ENCODE data around the gene CATSPERB. TPM values are rescaled to one million over a fixed set of nuclear protein-coding genes. Genes with fewer than 3 reads are reported as not detected.
"Not testable (repeated sequence)": the region's sequence is repeated elsewhere in the genome, so short reads cannot be mapped to it uniquely, and the experiment has no call there.

The CATSPERB gene
- total RNA-seq, 1 donor from 2014 or later, result 2.5 TPM

DNA sequence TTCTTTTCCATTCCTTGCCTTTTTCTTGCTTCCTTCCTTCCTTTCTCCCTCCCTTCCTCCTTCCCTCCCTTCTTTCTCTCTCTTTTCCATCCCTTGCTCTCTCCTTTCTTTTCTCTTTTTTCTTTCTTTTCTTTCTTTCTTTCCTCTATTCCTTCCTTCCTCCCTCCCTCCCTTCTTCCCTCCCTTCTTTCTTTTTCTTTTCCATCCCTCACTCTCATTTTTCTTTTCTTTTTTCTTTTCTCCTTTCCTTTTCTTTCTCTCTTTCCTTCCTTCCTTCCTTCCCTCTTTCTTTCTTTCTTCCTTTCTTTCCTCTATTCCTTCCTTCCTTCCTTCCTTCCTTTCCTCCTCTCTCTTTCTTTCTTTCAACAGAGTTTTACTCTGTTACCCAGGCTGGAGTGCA lies 186.7 kb downstream of the CATSPERB start:
- H3K36me3 Mint-ChIP-seq, result no peaks in the 10 kb centered on the region
- no peaks in the 10 kb centered on the region for H3K27me3 Mint-ChIP-seq
- no peak for DNase-seq (ENCODE audit: extremely low spot score, unreplicated experiment)
- no peaks in the 10 kb centered on the region for H3K4me1 Mint-ChIP-seq (ENCODE audit: unreplicated experiment)
- TF ChIP-seq, protein P1, sequence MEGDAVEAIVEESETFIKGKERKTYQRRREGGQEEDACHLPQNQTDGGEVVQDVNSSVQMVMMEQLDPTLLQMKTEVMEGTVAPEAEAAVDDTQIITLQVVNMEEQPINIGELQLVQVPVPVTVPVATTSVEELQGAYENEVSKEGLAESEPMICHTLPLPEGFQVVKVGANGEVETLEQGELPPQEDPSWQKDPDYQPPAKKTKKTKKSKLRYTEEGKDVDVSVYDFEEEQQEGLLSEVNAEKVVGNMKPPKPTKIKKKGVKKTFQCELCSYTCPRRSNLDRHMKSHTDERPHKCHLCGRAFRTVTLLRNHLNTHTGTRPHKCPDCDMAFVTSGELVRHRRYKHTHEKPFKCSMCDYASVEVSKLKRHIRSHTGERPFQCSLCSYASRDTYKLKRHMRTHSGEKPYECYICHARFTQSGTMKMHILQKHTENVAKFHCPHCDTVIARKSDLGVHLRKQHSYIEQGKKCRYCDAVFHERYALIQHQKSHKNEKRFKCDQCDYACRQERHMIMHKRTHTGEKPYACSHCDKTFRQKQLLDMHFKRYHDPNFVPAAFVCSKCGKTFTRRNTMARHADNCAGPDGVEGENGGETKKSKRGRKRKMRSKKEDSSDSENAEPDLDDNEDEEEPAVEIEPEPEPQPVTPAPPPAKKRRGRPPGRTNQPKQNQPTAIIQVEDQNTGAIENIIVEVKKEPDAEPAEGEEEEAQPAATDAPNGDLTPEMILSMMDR (conservative IDR thresholded peaks at IDR 0.05), result no peak
- peaks cover 8% of the 10 kb centered on the region for H3K9me3 Mint-ChIP-seq
- H3K27ac Mint-ChIP-seq, result no peak overlapping the region
- no peak overlapping the region for H3K4me3 Mint-ChIP-seq

DNA sequence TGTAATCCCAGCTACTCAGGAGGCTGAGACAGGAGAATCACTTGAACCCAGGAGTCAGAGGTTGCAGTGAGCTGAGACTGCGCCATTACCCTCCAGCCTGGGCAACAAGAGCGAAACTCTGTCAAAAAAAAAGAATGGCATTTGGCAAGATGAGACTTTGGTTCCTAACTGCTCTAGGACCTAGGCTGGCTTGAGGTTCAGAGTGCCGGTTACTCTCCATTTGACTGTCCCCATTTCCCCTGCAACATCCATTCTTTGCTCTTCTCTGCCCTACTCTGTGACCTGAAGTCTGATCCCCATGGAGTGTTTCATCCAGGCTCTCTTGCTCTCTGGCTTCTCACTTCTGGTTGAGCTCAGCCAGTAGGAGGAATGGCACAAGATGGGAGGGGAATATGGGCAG lies 195.6 kb downstream of the CATSPERB start:
- Mint-ChIP-seq H3K36me3 (no peaks in the 10 kb centered on the region), H3K9me3 (no peaks in the 10 kb centered on the region), H3K4me3 (no peak overlapping the region), H3K4me1 (ENCODE audit: unreplicated experiment) (no peaks in the 10 kb centered on the region), H3K27me3 (peaks cover 3% of the 10 kb centered on the region), H3K27ac (no peak overlapping the region)
- DNase-seq (ENCODE audit: extremely low spot score, unreplicated experiment), result no peak
- TF ChIP-seq, protein P1 (conservative IDR thresholded peaks at IDR 0.05), result no peak

DNA sequence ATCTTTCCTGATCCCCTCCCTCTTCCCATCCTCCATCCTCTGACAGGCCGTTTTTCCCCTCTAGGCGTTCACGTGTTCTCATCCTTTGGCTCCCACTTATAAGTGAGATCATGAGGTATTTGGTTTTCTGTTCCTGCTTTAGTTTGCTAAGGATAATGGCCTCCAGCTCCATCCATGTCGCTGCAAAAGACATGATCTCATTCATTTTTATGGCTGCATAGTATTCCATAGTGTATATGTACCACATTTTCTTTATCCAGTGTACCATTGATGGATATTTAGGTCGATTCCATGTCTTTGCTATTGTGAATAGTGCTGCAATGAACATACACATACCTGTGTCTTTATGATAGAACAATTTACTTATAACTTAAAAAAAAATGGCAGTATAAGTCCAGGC lies 197.8 kb downstream of the CATSPERB start:
- H3K27ac Mint-ChIP-seq; H3K9me3 Mint-ChIP-seq; DNase-seq (ENCODE audit: extremely low spot score, unreplicated experiment); H3K36me3 Mint-ChIP-seq; H3K4me1 Mint-ChIP-seq (ENCODE audit: unreplicated experiment); H3K4me3 Mint-ChIP-seq; H3K27me3 Mint-ChIP-seq: not testable (repeated sequence)

DNA sequence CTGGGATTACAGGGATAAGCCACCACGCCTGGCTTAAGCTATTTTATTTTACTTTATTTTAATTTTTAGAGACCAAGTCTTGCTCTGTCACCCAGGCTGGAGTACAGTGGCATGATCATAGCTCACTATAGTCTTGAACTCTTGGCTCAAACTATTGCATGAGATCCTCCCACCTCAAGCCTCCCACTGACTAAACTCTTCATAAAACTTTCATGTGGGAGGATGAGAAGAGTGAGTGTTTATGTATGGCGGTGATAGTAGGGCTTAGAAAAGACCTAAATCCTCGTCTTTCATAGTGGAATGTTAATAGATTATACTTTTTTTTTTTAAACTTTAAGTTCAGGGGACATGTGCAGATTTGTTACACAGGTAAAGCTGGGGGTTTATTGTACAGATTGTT lies 198.3 kb downstream of the CATSPERB start:
- DNase-seq (ENCODE audit: extremely low spot score, unreplicated experiment), result no peak
- Mint-ChIP-seq H3K27me3 (peaks cover 5% of the 10 kb centered on the region), H3K4me1 (ENCODE audit: unreplicated experiment) (no peaks in the 10 kb centered on the region), H3K27ac (no peak overlapping the region), H3K9me3 (no peaks in the 10 kb centered on the region), H3K4me3 (no peak overlapping the region), H3K36me3 (no peaks in the 10 kb centered on the region)
- TF ChIP-seq, protein P1 (conservative IDR thresholded peaks at IDR 0.05), result no peak

Other genes with a start within 250 kb of the CATSPERB start
- gene PPP4R3A, start 221.8 kb downstream of the CATSPERB start, total RNA-seq (ENCODE audit: low replicate concordance), result 111 and 130 TPM in 2 replicates
- 19.4 and 42.2 TPM in 2 replicates for gene TC2N, start 135.4 kb upstream of the CATSPERB start, total RNA-seq (ENCODE audit: low replicate concordance)
- gene FBLN5, start 215.6 kb upstream of the CATSPERB start, total RNA-seq (ENCODE audit: low replicate concordance), result 1.9 and 14.1 TPM in 2 replicates

Data from type B pancreatic cell (in vitro differentiated cells).